HG03342 (cell line): ENCODE data around the gene PLK2.

Experiments used
- ATAC-seq: cut with Tn5 transposase; IDR thresholded peaks from one replicate; pipeline ENCODE4 v1.9.1; 2021; ENCODE audit warnings: mild to moderate bottlenecking, moderate library complexity; ENCODE audit not compliant: unreplicated experiment

PLK2 gene

GRCh38 chr5:58460002-58460731 is at the start of gene PLK2:
Gene PLK2 (minus strand): TSS chr5:58460086. CDS start chr5:58459959, 127 bp downstream.
- peak; percentile 66 for ATAC-seq

- ATAC-seq = no peak
Measured at GRCh38 chr5:58507715-58508114, 47.8 kb upstream of the PLK2 start.

DNA sequence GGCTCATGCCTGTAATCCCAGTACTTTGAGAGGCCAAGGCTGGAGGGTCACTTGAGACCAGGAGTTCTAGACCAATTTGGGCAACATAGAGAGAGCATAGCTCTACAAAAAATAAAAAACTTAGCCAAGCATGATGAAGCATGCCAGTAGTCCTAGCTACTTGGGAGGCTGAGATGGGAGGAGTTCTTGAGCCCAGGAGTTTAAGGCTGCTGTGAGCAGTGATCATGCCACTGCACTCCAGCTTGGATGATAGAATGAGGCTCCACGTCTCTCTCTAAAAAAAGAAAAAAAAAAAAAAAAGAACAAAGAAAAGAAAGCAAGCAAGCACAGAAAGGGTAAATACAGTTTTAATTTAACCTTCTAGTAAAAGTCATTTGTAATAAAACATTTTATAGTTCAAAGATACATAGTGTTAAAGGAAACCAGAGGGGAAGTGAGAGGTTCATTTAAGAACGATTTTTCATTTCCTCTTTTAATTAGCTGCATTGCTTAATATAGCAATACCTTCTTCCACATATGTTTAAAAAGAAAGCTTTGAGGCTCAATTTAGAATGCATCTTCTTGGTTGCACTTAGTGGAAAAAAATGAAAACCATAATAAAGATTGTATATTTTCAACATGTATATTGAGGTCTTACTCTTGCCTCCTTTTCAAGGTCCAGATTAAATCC is 46.2 kb upstream of the PLK2 start:
- peak; percentile 61 for ATAC-seq

GRCh38 chr5:58505502-58505901 is 45.6 kb upstream of the PLK2 start:
- ATAC-seq = no peak

DNA sequence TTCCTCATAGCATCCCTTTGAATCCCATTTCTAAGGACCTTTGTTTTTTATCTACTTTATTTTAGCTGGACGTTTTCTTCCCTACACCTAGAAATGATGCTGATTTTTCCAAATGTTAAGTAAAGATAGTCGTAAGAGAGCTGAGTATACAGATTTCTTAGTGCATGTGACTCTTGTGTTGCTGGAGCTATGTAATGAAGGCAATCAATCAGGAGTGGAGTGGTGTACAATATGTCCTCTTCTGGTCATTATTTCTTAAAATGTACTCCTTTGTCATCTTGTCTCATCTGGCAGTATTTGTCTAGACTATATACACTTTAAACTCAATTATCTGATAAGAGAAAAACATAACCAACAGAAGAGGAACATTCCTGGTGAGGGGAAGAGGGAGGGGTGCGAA is 44.9 kb upstream of the PLK2 start:
- ATAC-seq = no peak

DNA sequence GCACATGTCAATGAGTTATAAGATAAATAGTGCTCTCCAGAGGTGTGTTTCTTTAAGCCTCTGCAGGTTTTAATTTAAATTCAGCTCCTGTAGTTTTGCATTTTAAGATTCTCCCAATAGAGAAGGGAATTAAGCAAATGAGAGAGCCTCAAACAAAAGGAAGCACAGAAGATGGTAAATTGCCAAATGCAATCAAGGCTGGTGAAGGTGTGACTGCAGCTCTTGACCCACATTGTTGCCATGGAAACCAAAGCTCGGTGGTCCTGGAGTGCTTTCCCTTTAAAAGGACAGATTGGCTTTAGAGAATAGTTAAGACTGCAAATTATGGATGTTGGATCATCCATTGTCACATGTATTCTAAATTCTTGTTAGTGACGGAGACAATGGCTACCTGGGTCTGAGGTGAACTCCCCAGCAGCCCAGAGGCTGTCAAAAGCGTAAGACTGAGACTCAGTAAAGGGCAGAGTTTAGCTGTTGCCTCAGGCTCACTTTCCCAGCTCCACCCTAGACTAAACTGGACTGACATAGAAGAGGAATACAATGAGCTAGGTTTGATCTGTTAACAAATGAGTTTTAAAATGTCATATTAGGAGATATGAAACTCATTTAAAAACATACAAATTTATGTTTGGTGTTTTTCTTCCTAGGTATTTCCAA is 43.6 kb upstream of the PLK2 start:
- ATAC-seq = no peak

GRCh38 chr5:58501778-58502417 is 42.0 kb upstream of the PLK2 start:
- no peak for ATAC-seq

- no peak for ATAC-seq
Measured at GRCh38 chr5:58499941-58500340, 40.1 kb upstream of the PLK2 start.

DNA sequence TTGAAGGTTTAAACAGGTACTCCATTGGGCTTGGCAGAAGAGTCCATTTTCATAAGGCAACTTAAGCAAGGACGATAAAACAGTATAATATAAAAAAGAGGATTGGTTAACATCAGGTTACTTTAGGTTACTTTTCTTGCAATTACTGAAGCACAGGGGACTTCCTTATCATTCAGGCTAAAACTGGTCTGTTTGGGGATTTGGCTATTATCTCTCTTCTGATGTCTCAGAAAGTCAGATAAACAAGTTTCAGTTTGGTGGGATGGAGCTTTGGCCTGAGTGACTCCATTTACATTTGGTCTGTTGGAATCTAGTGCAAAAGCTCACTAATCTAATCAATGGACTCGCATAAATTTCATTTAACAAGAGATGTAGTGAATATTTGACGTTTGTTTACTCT is 39.3 kb upstream of the PLK2 start:
- ATAC-seq = no peak

GRCh38 chr5:58498340-58498942 is 38.6 kb upstream of the PLK2 start:
- no peak for ATAC-seq

- no peak for ATAC-seq
Measured at GRCh38 chr5:58497921-58498320, 38.0 kb upstream of the PLK2 start.

DNA sequence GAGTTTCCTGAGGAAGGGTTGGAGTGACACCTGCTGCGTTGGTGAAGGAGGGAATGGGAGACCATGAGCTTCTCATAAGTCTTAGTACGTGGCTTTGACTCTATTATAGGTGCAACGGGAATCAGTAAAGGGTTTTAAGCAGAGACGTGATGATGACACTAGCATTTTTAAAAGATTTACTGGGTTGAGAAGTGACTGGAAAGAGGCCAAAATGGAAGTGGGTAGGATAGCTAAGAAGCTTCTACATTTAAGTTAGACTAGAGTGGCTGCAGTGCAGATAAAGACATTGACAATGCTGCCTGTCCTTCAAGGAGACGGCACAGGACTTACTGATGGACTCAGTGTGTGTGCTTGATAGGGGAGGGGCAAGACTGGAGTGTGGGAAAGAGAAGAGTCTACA is 37.5 kb upstream of the PLK2 start:
- no peak for ATAC-seq

- ATAC-seq = no peak
Measured at GRCh38 chr5:58496488-58496887, 36.6 kb upstream of the PLK2 start.

GRCh38 chr5:58493141-58493540 is 33.3 kb upstream of the PLK2 start:
- no peak for ATAC-seq

DNA sequence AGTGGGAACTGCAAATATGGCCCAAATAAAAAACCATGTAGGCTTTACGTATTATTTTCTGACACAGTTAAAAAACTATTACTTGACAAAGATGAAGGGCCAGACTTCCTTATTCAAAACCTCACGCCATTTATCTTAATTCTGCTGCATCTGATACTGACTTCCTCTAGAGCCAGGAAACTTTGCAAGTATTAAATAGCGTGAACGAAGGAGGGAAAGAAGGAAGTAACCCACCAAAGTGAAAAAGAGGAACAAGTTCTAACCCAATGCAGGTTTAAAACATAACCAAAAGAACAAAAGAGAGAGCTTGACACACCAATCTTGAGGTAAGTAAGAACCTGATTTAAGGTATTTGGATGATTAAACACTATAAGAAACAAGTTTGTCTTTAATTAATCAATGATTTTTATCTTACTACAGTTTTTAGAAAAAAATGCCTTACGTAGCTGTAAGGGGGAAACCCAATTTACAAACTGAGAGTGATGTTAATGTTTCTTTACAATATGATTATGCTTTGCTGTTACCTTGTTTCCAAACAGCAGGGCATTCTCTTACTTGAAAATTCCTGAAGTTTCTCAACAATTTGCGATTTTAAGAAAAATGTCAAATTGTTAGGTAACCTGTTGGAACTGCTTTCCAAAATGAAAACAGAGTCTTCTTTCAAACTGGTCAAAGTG is 31.5 kb upstream of the PLK2 start, which contains the start of gene GAPT:
GAPT (plus strand) TSS at position 220 of the 677 bp plus-strand sequence. CDS start 3,102 bp downstream, outside the sequence.
- peak; percentile 82 for ATAC-seq

DNA sequence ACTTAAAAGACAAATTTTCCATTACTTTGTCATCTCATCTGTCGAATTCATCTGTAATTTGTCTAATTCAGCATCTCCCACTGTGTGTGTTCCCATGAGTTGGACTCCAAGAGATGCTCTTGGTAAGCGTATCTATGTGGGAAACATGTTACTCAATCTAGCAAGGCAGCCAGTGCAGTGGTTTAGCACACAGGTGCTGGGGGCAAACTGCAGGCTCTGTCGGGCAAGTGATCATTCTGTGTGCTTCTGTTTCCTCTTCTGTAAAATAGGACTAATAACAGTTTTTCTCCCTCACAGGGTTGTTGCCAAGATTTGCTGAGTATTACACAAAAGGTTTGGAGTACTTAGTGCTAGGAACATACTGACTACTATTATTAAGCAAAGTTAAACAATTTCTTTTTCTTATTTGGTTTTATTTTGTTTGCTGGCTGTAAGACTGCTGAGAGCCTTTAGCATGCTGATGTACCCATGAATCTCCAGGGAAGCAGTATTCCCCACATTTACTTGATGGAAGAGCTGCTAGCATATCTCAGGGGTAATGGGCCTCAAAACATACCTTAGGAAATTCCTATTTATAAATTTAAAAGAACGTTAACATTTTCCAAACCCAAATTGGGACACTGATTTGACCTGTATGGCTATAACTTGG is 30.6 kb upstream of the PLK2 start:
- no peak for ATAC-seq

DNA sequence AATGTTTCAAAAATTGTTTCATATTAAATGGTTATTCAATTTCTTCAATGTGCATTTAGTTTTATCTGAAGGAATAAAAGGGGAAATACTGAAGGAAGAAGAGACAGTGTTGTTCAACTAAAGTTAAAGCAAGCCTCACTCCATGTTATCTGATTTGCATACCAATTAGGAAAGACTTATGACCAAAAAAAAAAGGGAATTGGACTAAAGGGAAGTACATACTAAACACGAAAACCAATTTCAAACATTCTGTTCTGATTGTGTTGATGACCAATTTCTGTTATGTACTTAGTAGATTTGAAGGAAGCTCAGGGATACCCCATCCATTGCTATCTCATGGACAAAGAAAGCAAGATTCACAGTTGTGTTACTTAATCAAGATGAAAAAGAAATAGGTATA is 26.4 kb upstream of the PLK2 start:
- no peak for ATAC-seq

DNA sequence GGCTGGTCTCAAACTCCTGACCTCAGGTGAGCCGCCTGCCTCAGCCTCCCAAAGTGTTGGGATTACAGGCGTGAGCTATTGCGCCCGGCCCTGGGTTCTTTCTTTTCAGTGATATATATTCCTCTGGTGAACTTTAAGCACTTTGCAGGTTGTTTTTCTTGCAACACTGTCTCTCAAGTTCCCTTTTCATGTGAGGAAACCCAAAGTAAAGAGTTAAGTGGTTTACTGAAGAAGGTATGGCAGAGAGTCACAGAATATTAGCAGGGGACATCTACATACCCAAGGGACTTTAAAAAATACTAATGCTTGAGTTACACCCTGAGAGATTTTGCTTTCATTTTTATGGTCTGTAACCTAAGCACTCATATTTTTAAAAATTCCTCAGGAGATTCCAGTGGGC is 24.6 kb upstream of the PLK2 start:
- no peak for ATAC-seq

- ATAC-seq = no peak
Measured at GRCh38 chr5:58482536-58482935, 22.6 kb upstream of the PLK2 start.

- no peak for ATAC-seq
Measured at GRCh38 chr5:58481828-58482227, 21.9 kb upstream of the PLK2 start.
